8988T (cell line): Measurements from ENCODE around the gene FNDC1.
"Not testable (repeated sequence)": the region's sequence is repeated elsewhere in the genome, so short reads cannot be mapped to it uniquely, and the experiment has no call there.

ENCODE experiments used
- DNase-seq: peaks from one replicate; pipeline ENCODE4 v3.0.0; 2011

The FNDC1 gene

GRCh38 chr6:159169193-159169555 lies at the start of gene FNDC1:
FNDC1 (plus strand) TSS chr6:159169400; CDS start chr6:159169597, 197 bp downstream.
- peak; percentile 60 for DNase-seq

GRCh38 chr6:159119791-159120190 lies 49.4 kb upstream of the FNDC1 start:
- DNase-seq, result no peak

DNA sequence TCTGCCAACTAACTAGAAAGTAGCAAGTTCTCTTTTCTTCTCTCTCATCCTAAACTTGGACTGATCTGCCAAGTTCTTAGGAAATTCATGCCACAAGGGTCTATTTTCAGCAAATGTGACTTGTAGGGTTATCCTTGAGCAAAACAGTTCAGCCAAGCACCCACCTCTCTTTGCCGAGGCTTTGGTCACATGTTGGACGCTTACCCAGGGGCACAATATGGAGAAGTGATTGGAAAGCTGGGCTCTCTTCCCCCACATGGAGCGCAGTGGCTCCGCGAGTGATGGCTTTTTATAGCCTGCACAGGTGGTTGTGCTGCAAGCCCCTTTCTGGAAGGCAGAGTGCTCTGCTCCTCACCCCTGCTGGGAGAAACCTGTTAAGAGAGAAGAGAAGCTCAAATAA lies 47.7 kb upstream of the FNDC1 start:
- DNase-seq, result no peak

DNA sequence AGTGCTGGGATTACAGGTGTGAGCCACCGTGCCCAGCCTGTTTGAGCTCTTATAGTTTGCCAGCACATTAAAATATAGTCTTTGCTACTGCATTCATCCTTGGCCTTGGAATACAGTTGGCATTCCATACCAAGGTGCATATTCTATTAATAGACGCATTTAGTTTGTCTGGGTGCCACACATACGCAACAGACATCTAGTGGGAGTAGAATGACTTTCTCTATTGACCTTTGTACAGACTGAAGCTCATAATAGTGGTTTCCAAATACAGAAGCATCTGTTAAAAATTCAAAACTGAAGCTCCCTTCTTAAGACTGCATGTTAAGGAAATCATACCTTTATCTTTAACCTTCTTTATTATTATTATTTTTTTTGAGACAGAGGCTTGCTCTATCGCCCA lies 46.7 kb upstream of the FNDC1 start:
- DNase-seq, result no peak

- not testable (repeated sequence) for DNase-seq
Measured at GRCh38 chr6:159123831-159124230, 45.4 kb upstream of the FNDC1 start.

DNA sequence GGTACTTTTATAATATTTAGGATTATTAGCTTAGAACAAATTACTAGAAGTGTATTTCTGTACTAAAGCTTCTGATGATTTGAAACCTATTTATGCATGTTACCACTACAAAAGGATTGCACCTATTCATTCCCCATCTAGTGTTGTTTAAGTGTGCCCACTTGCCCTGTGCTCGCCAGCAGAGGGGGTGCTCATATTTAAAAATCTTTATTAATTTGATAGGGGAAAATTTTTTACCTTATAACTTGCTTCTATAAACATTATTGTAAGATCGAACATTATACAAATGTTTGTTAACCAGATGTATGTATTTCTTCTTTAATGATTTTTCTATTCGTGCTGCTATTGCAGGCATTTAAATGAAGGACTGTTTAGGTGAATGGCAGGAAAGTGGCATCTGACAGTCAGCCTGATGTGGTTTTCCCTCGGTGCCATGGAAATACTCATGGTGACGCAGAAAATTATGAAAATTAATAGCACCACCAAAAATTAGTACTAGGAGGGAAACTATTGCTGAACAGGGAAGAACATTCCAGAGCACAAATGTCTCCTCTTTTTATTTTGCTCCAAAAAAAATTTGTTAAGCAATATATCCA lies 44.1 kb upstream of the FNDC1 start:
- no peak for DNase-seq

- no peak for DNase-seq
Measured at GRCh38 chr6:159125951-159126352, 43.2 kb upstream of the FNDC1 start.

DNA sequence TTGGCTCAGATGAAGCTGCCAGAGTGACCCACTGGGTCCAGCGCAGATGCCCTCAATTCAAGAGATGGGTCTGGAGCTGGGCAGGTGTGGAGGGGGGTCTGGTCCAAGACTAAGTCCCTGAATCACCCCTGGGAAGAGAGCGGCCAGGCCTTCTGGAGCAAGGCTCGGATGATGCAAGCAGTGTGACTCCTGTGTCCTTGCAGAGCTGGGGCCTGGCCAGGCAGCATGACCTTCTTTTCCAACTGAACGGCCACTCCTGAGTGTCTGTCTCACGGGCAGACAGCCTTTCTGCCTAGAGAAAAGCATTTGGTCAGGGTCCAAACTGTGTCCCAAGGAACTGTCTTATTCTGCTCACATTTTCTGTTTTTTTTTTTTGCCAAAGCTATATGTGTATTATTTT lies 42.6 kb upstream of the FNDC1 start:
- DNase-seq, result no peak

GRCh38 chr6:159127701-159128100 lies 41.5 kb upstream of the FNDC1 start:
- DNase-seq, result no peak

- no peak for DNase-seq
Measured at GRCh38 chr6:159128978-159129377, 40.2 kb upstream of the FNDC1 start.

DNA sequence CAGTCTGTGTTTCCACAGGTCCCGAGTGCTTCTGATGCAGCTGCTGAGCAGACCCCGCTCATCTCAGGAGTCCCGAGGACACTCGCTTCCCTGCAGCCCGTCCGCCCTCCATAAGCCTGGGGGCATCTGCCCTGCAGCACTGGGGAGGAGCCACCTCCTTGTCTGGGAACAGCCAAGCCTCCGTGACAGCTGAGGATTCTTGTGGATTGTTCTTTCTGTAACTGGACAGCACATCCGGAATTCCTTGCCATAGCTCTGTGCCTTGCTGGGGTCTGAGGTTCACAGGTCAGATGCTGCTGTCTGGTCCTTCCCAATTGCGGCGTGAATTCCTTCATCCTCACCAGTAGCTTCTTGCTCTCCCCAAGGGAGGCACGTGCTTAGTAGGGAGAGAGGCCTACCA lies 38.4 kb upstream of the FNDC1 start:
- no peak for DNase-seq

- DNase-seq, result no peak
Measured at GRCh38 chr6:159131709-159132108, 37.5 kb upstream of the FNDC1 start.

GRCh38 chr6:159132664-159133063 lies 36.5 kb upstream of the FNDC1 start:
- DNase-seq, result no peak

- peak; percentile 26 for DNase-seq
Measured at GRCh38 chr6:159134701-159135364, 34.4 kb upstream of the FNDC1 start.

GRCh38 chr6:159137676-159138075 lies 31.5 kb upstream of the FNDC1 start:
- DNase-seq, result no peak

DNA sequence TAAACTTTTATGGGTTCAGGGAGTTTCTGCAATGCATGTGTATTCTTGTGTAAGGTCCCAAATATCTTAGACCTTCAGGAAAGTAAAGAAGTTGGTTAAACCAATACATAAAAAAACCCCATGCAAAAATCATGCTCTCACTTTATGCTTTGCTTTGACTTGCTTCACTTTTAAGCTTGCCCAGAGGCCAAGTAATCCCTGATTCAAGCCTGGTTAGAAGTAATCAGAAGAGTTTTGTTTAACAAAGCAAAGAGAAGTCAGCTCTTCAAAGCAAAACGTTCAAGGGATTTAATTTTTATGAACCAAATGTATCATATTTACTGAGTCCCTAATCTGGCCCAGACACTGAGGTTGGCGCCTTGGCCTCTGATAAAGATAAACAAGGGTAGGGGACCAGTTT lies 26.7 kb upstream of the FNDC1 start:
- DNase-seq, result no peak

DNA sequence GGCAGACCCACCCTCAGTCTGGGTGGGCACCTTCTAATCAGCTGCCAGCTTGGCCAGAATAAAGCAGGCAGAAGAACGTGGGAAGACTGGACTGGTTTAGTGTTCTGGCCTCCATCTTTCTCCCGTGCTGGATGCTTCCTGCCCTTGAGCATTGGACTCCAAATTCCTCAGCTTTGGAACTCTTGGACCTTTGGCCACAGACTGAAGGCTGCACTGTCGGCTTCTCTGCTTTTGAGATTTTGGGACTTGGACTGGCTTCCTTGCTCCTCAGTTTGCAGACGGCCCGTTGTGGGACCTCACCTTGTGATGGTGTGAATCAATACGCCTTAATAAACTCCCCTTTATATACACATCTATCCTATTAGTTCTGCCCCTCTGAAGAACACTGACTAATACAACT lies 20.6 kb upstream of the FNDC1 start:
- no peak for DNase-seq

- no peak for DNase-seq
Measured at GRCh38 chr6:159149641-159150040, 19.6 kb upstream of the FNDC1 start.

GRCh38 chr6:159151266-159151855 lies 17.8 kb upstream of the FNDC1 start:
- no peak for DNase-seq

DNA sequence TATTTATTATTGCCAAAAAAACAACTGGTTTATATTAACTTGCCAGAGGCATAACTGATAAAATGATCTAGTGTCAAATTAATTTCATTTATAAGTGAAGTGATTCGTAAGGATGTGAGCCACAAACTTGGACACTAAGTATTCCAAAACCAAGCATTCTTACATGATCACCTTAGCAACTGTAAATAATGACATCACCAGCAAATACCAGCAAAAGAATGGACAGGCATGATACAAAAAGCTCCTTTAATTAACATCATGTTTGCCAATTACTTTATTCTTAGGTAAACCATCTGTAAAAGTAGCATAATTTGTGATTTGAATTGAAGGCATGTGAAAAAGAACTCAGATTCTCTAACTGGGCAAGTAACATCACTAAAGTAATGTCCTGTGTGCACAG lies 17.2 kb upstream of the FNDC1 start:
- DNase-seq, result no peak

DNA sequence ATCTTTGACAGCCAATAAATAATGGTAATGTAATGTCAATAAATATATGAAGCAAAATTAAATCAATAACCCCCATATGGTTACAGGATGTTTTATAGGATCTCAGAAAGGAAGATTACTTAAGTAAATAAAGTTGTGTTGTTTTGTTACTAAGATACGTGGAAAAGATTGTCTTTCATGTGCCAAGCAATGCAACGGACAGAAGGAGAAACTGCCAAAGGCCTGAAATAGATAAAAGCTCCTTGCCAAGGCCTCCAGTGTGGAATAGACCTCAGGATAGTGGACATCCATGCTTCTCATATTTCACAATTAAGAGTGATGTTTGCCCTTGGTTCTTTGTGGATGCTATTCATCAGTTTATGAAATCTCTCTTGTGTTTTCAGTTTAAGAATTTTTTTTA lies 16.4 kb upstream of the FNDC1 start:
- DNase-seq, result no peak

- DNase-seq, result no peak
Measured at GRCh38 chr6:159155679-159156078, 13.5 kb upstream of the FNDC1 start.

DNA sequence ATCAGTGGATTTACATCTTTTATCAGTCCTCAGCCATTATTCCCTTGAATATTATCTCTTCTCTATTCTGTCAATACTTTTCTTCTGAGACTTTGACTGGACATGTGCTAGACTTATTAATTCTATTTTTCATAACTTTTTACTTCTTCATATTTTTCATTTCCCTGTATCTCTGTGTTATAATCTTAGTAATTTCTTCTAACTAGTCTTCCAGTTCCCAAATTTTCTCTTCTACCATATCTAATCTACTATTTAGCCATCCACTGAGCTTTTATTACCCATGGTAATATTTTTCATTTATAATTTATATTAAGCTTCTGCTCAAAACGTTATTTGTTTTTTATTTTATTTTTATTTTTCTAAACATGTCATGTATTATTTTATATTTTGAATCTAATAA lies 13.1 kb upstream of the FNDC1 start:
- no peak for DNase-seq

DNA sequence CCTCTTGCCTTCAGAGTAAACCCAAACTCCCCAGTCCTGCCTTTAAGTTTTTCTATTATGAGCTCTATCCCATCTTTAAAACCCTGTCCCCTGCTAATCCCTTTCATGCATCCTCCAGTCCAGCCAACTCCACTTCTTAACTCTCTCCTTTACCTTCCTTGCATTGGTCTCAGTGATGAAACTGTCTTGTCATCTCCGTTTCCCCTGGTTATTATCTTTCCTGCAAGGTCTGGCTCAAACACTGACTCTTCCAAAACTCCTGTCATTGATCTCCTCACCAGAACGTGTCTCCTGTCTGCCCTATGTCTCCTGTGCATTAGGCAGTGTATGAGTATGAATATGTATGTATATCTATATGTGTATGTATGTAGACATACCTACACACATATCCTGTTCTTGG lies 11.8 kb upstream of the FNDC1 start:
- no peak for DNase-seq

- no peak for DNase-seq
Measured at GRCh38 chr6:159161839-159162238, 7.4 kb upstream of the FNDC1 start.
